ENCODE measurements around the gene GIMAP8.
"Not testable (repeated sequence)": the region's sequence is repeated elsewhere in the genome, so short reads cannot be mapped to it uniquely, and the experiment has no call there.

Gene GIMAP8

DNA sequence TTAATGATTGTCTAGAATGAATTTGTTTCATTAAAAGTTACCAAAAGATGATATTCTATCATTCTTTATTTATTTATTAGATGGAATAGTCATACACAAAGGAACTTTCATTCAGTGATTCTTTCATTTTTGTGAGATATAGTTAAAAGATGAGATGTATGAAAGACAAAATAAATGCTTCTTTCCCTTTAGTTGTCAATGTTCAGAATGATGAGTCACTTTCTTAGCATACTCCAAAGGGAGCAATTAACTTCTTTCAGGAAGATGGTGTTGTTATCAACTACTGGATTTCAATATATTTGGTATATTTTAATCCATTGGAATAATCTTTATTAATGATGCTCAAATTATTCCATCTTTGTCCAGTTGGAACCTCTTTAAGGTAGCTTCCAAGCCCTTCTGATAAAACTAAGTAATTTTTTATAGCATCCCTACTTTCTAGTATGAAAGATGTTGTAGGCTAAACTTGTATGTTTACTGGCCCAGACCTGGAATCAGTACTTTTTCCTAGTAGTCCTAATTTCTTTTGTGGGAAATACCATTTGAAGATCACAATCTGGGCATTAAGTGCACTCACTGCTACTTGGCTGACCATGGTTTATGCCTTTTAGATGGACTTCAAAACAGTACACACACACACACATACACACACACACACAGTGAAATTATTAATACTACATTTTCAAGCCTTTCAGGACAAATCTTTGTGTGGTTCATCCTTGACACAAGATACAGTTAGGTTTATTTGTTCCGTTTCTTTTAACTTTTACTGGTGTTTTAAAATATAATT is 66.7 kb downstream of the GIMAP8 start:
- DNase-seq, result no peak

DNA sequence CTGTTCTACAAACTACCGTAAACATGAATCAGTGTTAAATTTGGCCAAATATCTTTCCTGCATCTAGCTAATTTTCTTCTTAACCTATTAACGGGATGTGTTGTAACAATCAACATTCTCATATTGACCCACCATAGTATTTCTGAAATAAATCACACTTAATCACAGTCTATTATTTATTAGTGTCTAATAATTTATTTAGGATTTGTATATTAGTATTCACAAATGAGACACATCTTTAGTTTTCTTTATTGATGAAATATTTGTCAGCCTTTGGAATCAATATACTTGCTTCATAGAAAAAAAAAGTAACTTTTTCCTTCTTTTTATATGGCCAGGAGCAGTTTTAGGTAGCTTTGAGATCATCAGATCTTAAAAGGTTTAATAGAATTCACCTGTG is 68.9 kb downstream of the GIMAP8 start:
- DNase-seq, result no peak

DNA sequence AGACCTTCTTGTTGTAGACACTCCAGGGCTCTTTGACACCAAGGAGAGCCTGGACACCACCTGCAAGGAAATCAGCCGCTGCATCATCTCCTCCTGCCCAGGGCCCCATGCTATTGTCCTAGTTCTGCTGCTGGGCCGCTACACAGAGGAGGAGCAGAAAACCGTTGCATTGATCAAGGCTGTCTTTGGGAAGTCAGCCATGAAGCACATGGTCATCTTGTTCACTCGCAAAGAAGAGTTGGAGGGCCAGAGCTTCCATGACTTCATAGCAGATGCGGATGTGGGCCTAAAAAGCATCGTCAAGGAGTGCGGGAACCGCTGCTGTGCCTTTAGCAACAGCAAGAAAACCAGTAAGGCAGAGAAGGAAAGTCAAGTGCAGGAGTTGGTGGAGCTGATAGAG is 69.7 kb downstream of the GIMAP8 start:
- no peak for DNase-seq

DNA sequence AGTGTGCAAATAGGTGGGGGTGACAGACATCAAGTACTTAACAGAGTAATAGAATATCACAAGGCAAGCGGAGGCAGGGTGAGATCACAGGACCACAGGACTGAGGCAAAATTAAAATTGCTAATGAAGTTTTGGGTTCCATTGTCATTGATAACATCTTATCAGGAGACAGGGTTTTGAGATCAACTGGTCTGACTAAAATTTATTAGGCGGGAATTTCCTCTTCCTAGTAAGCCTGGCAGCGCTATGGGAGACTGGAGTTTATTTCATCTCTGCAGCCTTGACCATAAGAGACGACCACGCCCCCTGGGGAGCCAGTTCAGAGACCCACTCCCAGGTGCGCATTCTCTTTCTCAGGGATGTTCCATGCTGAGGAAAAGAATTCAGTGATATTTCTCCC is 72.5 kb downstream of the GIMAP8 start:
- not testable (repeated sequence) for DNase-seq

DNA sequence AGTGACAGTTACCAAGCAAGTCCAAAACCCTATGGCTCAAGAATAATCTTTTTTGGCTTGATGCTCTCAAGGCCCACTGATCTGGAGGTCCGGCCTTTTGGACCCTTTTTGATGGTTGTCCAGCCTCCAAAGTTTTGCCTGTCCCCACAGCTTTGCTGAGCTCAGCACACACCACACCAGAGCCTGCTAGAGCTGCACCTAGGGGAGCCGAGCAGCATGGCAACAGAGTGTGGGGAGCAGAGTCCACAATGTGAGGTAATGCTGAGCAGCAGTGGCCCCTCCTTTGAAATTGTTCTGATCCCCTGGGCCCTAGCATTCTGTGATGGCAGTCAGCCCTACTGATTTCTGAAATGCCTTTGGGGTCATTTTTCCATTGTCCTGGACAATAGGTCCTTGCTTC is 73.6 kb downstream of the GIMAP8 start:
- no peak for DNase-seq
